Nephron progenitor cell (in vitro differentiated cells): Measurements from ENCODE around the gene HAUS1.
A peak's percentile ranks its signal among the peaks of the same experiment; 100 is the strongest.

Experiments
- DNase-seq: peaks from one replicate; pipeline ENCODE4 v3.0.0; 2021
- H3K27ac Mint-ChIP-seq: 2 replicates; pipeline ENCODE4 v1.8.0; 2021; ENCODE audit warnings: mild to moderate bottlenecking, moderate library complexity, mixed read lengths
- H3K27me3 Mint-ChIP-seq: 2 replicates; pipeline ENCODE4 v1.8.0; 2021; ENCODE audit warnings: mild to moderate bottlenecking, low read depth, mixed read lengths; ENCODE audit not compliant: poor library complexity
- H3K36me3 Mint-ChIP-seq: 2 replicates; pipeline ENCODE4 v1.8.0; 2021; ENCODE audit warnings: low read depth, mixed read lengths
- H3K4me1 Mint-ChIP-seq: 2 replicates; pipeline ENCODE4 v1.8.0; 2021; ENCODE audit warnings: mixed read lengths
- H3K4me3 Mint-ChIP-seq: 2 replicates; pipeline ENCODE4 v1.8.0; 2021; ENCODE audit warnings: mild to moderate bottlenecking, moderate library complexity, mixed read lengths
- H3K9me3 Mint-ChIP-seq: 2 replicates; pipeline ENCODE4 v1.8.0; 2021; ENCODE audit warnings: mild to moderate bottlenecking, moderate library complexity, mixed read lengths
- TF ChIP-seq, protein P1 (sequence below): fragments of 200-600 bp; sonication (generic); IDR thresholded peaks from 2 replicates; pipeline ENCODE4 v1.5.0; 2021; ENCODE audit warnings: antibody characterized with exemption

HAUS1 gene

DNA sequence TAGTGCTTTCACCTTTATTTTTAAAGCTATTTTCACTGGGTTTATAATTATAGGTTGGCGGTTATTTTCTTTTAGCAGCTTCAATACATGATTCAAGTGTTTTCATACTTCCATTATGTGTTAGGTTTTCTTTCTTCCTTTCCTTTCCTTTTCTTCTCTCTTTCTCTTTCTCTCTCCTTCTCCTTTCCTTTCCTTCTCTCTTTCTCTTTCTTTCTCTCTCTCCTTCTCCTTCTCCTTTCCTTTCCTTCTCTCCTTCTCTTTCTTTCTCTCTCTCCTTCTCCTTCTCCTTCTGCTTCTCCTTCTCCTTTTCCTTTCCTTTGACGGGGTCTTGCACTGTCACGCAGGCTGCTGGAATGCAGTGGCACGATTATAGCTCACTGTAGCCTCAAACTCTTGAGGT, 36.0 kb downstream of the HAUS1 start:
- Mint-ChIP-seq H3K9me3 (no peaks in the 10 kb centered on the region), H3K36me3 (peaks cover 9% of the 10 kb centered on the region), H3K27ac (no peak overlapping the region), H3K4me1 (peaks cover 13% of the 10 kb centered on the region), H3K27me3 (peaks cover 5% of the 10 kb centered on the region), H3K4me3 (no peak overlapping the region)
- DNase-seq, result no peak
- TF ChIP-seq, protein P1, sequence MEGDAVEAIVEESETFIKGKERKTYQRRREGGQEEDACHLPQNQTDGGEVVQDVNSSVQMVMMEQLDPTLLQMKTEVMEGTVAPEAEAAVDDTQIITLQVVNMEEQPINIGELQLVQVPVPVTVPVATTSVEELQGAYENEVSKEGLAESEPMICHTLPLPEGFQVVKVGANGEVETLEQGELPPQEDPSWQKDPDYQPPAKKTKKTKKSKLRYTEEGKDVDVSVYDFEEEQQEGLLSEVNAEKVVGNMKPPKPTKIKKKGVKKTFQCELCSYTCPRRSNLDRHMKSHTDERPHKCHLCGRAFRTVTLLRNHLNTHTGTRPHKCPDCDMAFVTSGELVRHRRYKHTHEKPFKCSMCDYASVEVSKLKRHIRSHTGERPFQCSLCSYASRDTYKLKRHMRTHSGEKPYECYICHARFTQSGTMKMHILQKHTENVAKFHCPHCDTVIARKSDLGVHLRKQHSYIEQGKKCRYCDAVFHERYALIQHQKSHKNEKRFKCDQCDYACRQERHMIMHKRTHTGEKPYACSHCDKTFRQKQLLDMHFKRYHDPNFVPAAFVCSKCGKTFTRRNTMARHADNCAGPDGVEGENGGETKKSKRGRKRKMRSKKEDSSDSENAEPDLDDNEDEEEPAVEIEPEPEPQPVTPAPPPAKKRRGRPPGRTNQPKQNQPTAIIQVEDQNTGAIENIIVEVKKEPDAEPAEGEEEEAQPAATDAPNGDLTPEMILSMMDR, result no peak

DNA sequence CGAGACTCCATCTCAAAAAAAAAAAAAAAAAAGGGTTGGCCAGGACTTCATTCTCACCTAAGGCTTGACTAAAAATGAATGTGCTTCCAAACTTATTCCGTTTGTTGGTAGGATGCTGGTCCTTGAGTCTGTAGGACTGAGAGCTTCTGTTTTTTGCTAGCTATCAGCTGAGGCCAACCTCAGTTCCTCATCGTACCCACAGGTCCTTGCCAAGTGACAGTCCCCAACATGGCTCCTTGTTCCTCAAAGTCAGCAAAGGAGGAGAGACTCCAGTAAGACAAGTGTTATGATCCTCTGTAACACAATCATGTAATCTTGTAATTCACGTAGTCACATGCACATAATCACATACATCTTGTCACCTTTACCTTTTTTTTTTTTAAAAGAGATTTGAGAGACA, 37.0 kb downstream of the HAUS1 start:
- H3K9me3 Mint-ChIP-seq, result no peaks in the 10 kb centered on the region
- H3K36me3 Mint-ChIP-seq, result peaks cover 4% of the 10 kb centered on the region
- no peak overlapping the region for H3K27ac Mint-ChIP-seq
- peaks cover 12% of the 10 kb centered on the region for H3K4me1 Mint-ChIP-seq
- H3K4me3 Mint-ChIP-seq, result no peak overlapping the region
- TF ChIP-seq, protein P1, result no peak
- H3K27me3 Mint-ChIP-seq, result peaks cover 5% of the 10 kb centered on the region
- no peak for DNase-seq

DNA sequence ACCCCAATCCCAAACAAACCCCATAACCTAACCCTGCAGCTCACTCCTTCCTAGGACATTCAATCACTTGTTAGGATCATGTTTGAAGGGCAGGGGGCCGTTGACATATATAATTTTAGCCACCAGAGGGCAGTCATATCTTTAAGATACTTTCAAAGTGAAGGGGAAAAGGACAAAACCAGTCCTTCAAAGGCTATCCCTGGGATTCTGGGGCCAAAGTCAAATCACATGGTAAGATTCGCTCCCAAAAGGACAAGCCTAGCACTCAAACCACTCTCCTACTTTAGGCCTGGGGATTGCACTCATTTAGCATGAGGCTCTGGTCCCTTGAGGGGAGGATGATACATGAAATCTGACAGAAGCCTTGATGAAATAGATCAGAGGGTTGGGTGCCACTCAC, 44.6 kb downstream of the HAUS1 start:
- Mint-ChIP-seq H3K9me3 (no peaks in the 10 kb centered on the region), H3K4me3 (no peak overlapping the region), H3K27ac (no peak overlapping the region), H3K36me3 (peaks cover 4% of the 10 kb centered on the region), H3K4me1 (peaks cover 40% of the 10 kb centered on the region), H3K27me3 (no peaks in the 10 kb centered on the region)
- DNase-seq, result peak; percentile 61
- TF ChIP-seq, protein P1, result peak; percentile 62

DNA sequence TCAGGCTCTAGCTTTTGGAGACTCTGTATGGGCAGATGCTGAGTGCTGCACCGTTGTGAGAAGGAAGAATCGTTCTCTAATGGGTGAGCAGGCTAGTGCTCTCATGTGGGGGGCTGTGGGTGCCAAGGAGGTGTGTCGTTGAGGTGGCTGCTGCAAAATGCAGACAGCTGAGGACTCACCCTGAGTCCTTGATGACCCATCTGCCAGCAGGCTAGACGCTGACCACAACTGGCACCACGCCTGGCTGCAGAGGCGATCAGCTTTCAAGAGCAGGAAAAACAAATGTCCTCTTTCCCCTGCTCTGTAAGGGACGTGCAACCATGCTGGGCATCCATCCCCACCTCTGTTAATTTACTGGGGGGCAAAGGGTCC, 48.2 kb downstream of the HAUS1 start:
- Mint-ChIP-seq H3K27ac (no peak overlapping the region), H3K4me3 (no peak overlapping the region)
- DNase-seq, result peak; percentile 21

DNA sequence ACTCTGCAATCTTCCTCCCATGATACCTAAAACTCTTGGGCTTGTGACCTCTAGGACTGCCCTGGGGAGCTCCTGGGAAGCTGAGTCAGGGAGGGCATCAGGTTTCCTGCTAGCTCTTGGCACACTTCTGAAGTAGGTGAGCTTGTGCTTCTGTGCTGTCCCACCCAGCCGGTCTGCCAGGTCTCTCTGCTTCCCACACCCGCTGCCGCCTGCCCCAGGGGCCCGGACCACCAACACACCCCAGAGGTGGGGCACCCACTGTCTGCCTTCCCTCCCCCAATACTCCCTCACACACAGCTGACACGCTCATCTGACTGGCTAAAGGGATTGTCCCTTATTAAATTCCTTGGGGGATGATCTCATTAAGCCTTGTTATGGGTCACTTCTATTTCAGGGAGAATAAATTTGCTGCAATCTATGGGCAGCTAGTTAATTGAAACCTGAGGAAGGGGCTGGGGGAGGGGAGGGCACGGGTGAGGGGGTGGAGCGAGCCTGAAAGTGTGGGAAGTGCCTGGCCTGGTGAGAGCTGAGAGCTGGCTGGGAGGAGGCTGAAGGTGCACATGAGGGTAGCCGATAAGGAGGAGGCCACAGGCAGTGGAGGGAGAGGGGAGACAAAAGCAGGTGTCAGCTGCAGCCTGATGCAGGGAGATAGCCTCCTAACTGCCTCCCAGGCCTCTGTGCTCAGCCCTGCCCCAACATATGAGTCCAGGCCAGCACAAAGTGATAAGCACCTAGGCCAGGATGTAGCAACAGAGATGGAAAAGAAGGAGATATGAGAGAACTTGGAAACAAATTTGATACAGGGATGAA, 48.8 kb downstream of the HAUS1 start:
- Mint-ChIP-seq H3K9me3 (no peaks in the 10 kb centered on the region), H3K36me3 (peaks cover 11% of the 10 kb centered on the region), H3K27me3 (peaks cover 2% of the 10 kb centered on the region), H3K4me3 (peak overlapping the region; percentile 41), H3K4me1 (peaks cover 63% of the 10 kb centered on the region), H3K27ac (no peak overlapping the region)
- peak; percentile 52 for DNase-seq
- TF ChIP-seq, protein P1, result no peak

More for the DNA sequence above, 48.2 kb downstream of the HAUS1 start:
- Mint-ChIP-seq H3K9me3 (no peaks in the 10 kb centered on the region), H3K4me1 (peaks cover 60% of the 10 kb centered on the region), H3K27me3 (peaks cover 2% of the 10 kb centered on the region), H3K36me3 (peaks cover 8% of the 10 kb centered on the region)
- TF ChIP-seq, protein P1, result no peak

DNA sequence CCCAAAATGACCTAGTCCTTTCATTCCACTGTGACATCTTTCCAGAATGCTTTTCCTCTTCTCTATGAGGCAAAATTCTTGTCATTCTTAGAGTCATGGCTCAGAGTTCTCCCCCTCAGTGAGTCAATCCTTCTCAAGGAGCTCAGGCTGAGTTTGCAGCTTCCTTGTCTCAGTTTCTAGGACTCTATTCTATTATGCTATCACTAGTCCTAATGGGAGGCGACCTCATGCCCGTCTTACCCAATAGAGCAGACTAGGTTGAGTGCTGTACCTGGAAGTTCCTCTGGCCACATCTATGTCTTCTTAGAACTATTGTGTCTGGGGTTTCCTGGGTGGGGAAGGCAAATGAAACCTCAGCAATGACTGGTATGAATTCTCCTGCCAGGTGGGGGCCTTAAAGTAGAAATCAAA, 51.5 kb downstream of the HAUS1 start:
- H3K27ac Mint-ChIP-seq, result no peak overlapping the region
- TF ChIP-seq, protein P1, result no peak

More for the DNA sequence above, 51.5 kb downstream of the HAUS1 start:
- Mint-ChIP-seq H3K4me3 (no peak overlapping the region), H3K9me3 (no peaks in the 10 kb centered on the region), H3K27me3 (peaks cover 2% of the 10 kb centered on the region), H3K4me1 (peaks cover 57% of the 10 kb centered on the region), H3K36me3 (peaks cover 17% of the 10 kb centered on the region)
- no peak for DNase-seq
